ENCODE measurements around the gene KLC1. TPM values are rescaled to one million over a fixed set of nuclear protein-coding genes. Genes with fewer than 3 reads are reported as not detected.

Gene KLC1
- total RNA-seq, 2 donors from 2014 or later = 199 to 292 TPM

- Histone ChIP-seq H3K36me3 (replicated peaks in 1 of 2; ENCODE audit: insufficient read depth in 1 of 2, low read depth in 2 of 2) (peaks cover 0 to 12% of the 10 kb centered on the region in 2 donors), H3K27me3 (no peaks in the 10 kb centered on the region), H3K4me1 (no peaks in the 10 kb centered on the region), H3K4me3 (no peak overlapping the region), H3K9me3 (no peaks in the 10 kb centered on the region), H3K27ac (no peak overlapping the region)
- no peak for DNase-seq
- no peak for ATAC-seq
- WGBS, 2 donors = 80 to 82% methylated on average over 19 of the region's 19 CpGs
- TF ChIP-seq POLR2A (IDR thresholded peaks at IDR 0.05) (no peak), CTCF (IDR thresholded peaks at IDR 0.05) (no peak)
- intact Hi-C loops (cut with DNase I) = no loop called here
Measured at GRCh38 chr14:103686831-103687485, 57.9 kb downstream of the KLC1 start.

GRCh38 chr14:103687712-103688111 lies 58.7 kb downstream of the KLC1 start:
- ATAC-seq (no peak), DNase-seq (no peak)
- TF ChIP-seq CTCF (IDR thresholded peaks at IDR 0.05) (no peak), POLR2A (IDR thresholded peaks at IDR 0.05) (no peak)
- Histone ChIP-seq H3K27me3 (no peaks in the 10 kb centered on the region), H3K4me1 (no peaks in the 10 kb centered on the region), H3K27ac (no peak overlapping the region), H3K36me3 (replicated peaks in 1 of 2; ENCODE audit: insufficient read depth in 1 of 2, low read depth in 2 of 2) (peaks cover 0 to 13% of the 10 kb centered on the region in 2 donors), H3K4me3 (no peak overlapping the region), H3K9me3 (no peaks in the 10 kb centered on the region)
- 90 to 91% methylated on average over 4 of the region's 4 CpGs for WGBS, 2 donors
- intact Hi-C loops (cut with DNase I) = no loop called here

GRCh38 chr14:103688441-103688840 lies 59.4 kb downstream of the KLC1 start:
- DNase-seq = no peak
- H3K9me3 ChIP-seq = no peaks in the 10 kb centered on the region
- H3K27ac ChIP-seq = no peak overlapping the region
- no peaks in the 10 kb centered on the region for H3K27me3 ChIP-seq
- H3K36me3 ChIP-seq (replicated peaks in 1 of 2; ENCODE audit: insufficient read depth in 1 of 2, low read depth in 2 of 2) = peaks cover 0 to 14% of the 10 kb centered on the region in 2 donors
- H3K4me3 ChIP-seq = no peak overlapping the region
- ATAC-seq = no peak
- no peak for TF ChIP-seq CTCF (IDR thresholded peaks at IDR 0.05)
- no peak for TF ChIP-seq POLR2A (IDR thresholded peaks at IDR 0.05)
- 94 to 95% methylated on average over 4 to 5 of the region's 5 CpGs for WGBS, 2 donors
- intact Hi-C loops (cut with DNase I) = no loop called here
- no peaks in the 10 kb centered on the region for H3K4me1 ChIP-seq

DNA sequence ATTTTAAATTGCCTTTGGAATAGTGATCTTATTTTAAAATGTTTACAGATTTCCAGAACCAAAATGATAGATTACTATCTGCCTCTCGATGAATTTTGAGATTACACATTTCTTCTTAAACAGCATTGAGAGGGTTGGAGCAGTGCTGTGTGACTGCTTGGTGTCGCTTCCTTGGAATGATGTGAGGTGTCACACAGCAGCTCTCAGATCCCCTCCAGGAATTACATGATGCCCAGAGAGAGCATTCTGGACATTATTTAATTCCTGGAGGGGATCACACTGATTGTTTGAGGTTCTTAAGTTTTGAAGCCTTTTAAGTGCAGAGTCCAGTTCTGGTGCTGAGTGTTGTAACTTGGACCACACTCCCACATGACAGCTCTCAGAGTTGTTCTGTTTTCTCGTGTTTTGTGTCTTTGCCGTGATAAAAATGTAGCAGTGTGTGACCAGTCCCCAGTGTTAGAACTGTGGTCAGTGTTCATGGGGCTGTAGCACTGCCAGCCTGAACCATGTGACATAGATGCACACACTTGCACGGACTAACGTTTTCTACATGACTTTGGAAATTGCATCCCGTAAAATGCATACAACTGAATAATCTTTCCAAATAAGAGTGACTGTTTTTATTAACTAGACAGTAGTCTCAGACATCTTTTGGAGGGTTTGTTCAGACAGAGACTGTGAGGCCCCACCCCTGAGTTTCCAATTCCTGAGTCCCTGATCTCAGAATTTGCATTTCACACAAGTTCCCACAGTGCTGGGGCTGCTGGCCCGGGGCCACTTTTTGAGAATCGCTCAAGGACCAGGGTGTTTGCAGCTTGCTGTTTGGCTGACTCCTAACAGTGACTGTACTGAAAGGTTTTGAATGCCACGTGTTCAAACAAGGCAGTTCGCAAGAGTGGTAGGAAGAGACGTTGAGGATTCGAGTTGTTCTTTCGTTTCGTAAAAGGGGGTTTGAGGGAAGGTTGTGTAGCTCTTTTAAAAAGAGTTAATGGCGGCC lies 60.2 kb downstream of the KLC1 start:
- 52 to 55% methylated on average over 15 to 16 of the region's 16 CpGs for WGBS, 2 donors
- no peak overlapping the region for H3K27ac ChIP-seq
- H3K9me3 ChIP-seq = no peaks in the 10 kb centered on the region
- TF ChIP-seq CTCF (IDR thresholded peaks at IDR 0.05) (no peak), POLR2A (IDR thresholded peaks at IDR 0.05) (no peak)
- ATAC-seq (peak; percentile 60), DNase-seq (peak in 2 of 4 donors; percentile 61 to 62)
- intact Hi-C loops (cut with DNase I) = no loop called here
- peaks cover 6 to 19% of the 10 kb centered on the region in 2 donors for H3K36me3 ChIP-seq (replicated peaks in 1 of 2; ENCODE audit: insufficient read depth in 1 of 2, low read depth in 2 of 2)
- no peak overlapping the region for H3K4me3 ChIP-seq
- no peaks in the 10 kb centered on the region for H3K4me1 ChIP-seq
- no peaks in the 10 kb centered on the region for H3K27me3 ChIP-seq
